HL-60 (cell line): ENCODE measurements around the gene FOXP4.

Experiments used
- GABPA ChIP-seq: IDR thresholded peaks from 2 replicates; pipeline ENCODE4 v1.6.1; 2012; ENCODE audit warnings: low read depth
- POLR2AphosphoS5 ChIP-seq: IDR thresholded peaks from 2 replicates; pipeline ENCODE4 v1.6.1; 2012; ENCODE audit warnings: low read depth
- REST ChIP-seq: IDR thresholded peaks from 2 replicates; pipeline ENCODE4 v1.6.1; 2012; ENCODE audit warnings: low read depth; ENCODE audit not compliant: insufficient replicate concordance
- SPI1 ChIP-seq: IDR thresholded peaks from 2 replicates; pipeline ENCODE4 v1.6.1; 2012; ENCODE audit warnings: low read depth, mild to moderate bottlenecking, borderline replicate concordance
- TF ChIP-seq, protein P1 (sequence below): IDR thresholded peaks from one replicate; pipeline ENCODE4 v1.5.1; 2011; ENCODE audit warnings: low read length, control low read depth, inconsistent platforms; ENCODE audit not compliant: insufficient read depth

DNA sequence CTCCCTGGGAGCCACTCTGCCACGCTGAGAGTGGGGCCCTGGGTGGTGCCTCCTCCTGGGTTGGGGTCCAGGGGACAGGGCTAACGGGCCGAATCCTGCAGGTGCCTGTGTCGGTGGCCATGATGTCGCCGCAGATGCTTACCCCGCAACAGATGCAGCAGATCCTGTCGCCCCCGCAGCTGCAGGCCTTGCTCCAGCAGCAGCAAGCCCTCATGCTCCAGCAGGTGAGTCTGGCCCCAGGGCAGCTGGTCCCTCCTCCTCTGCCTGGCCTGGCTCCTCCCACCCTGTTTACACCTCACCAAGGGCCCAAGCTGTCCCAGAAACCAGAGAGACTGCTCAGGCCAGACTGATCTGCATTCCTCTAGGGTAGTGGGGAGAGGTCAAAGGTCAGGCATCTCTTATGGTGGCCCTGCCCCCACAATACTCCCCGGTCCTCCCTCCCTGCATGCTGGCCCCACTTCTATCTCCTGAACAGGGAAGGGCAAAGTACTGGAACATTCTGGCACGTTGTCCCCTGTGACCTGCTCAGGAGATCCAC, 38.6 kb downstream of the FOXP4 start:
- TF ChIP-seq, protein P1, sequence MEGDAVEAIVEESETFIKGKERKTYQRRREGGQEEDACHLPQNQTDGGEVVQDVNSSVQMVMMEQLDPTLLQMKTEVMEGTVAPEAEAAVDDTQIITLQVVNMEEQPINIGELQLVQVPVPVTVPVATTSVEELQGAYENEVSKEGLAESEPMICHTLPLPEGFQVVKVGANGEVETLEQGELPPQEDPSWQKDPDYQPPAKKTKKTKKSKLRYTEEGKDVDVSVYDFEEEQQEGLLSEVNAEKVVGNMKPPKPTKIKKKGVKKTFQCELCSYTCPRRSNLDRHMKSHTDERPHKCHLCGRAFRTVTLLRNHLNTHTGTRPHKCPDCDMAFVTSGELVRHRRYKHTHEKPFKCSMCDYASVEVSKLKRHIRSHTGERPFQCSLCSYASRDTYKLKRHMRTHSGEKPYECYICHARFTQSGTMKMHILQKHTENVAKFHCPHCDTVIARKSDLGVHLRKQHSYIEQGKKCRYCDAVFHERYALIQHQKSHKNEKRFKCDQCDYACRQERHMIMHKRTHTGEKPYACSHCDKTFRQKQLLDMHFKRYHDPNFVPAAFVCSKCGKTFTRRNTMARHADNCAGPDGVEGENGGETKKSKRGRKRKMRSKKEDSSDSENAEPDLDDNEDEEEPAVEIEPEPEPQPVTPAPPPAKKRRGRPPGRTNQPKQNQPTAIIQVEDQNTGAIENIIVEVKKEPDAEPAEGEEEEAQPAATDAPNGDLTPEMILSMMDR: no peak
- no peak for TF ChIP-seq POLR2AphosphoS5
- TF ChIP-seq GABPA: no peak
- TF ChIP-seq REST: no peak
- no peak for TF ChIP-seq SPI1
